ENCODE data around the gene MRPS27. TPM values are rescaled to one million over a fixed set of nuclear protein-coding genes. Genes with fewer than 3 reads are reported as not detected.

The MRPS27 gene
- total and polyA plus RNA-seq, 4 donors, result 17.6 to 38.7 (median 34.9) TPM

DNA sequence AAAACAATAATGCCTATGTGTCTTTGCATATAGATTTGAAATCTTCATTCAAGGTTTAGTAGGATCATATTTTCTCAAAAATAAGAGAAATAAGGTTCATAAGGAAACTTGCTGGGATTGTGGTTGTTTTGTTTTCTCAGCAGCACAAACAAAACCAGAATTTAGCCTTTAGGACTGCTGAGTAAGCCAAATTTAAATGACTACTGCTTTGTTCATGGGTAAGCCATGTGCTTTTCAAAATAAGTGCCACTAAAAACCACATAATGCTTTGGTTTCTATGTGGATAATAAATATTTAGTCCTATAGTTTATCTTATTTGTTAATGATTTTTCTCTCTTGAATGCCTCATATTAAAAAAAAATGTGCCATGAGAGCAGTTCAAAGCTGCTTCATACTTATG is 38.9 kb upstream of the MRPS27 start (continued):
- no peak for TF ChIP-seq ZBTB33 (IDR thresholded peaks at IDR 0.05)
- TF ChIP-seq NR2F2 (IDR thresholded peaks at IDR 0.05), result no peak

- no peaks in the 10 kb centered on the region for H3K4me1 ChIP-seq (ENCODE audit: control insufficient read depth in 4 of 4, insufficient read depth in 4 of 4, low read length in 3 of 4)
- no peak overlapping the region for H3K4me3 ChIP-seq (ENCODE audit: low read depth in 1 of 3, low read length in 3 of 3)
- no peak for DNase-seq (ENCODE audit: low spot score)
- H3K27me3 ChIP-seq (ENCODE audit: control insufficient read depth in 4 of 4, insufficient read depth in 4 of 4, low read length in 3 of 4), result no peaks in the 10 kb centered on the region
- H3K27ac ChIP-seq (ENCODE audit: low read depth in 1 of 2, low read length in 2 of 2), result no peak overlapping the region
- no peaks in the 10 kb centered on the region for H3K9me3 ChIP-seq (ENCODE audit: control insufficient read depth in 4 of 4, low read length in 3 of 4)
- TF ChIP-seq FOXA2 (IDR thresholded peaks at IDR 0.05), result no peak
- TF ChIP-seq HNF4G (IDR thresholded peaks at IDR 0.05), result no peak
- no peak for TF ChIP-seq JUND (IDR thresholded peaks at IDR 0.05)
- 89% methylated on average over 1 of the region's 1 CpG for WGBS
- H3K9ac ChIP-seq (ENCODE audit: low read depth in 1 of 2, low read length in 2 of 2), result no peak overlapping the region
- H3K36me3 ChIP-seq (ENCODE audit: control insufficient read depth in 4 of 4, insufficient read depth in 3 of 4, low read depth in 1 of 4, low read length in 3 of 4), result peaks cover 4 to 27% (median 10%) of the 10 kb centered on the region in 4 donors
Observed at GRCh38 chr5:72356361-72356760, 36.3 kb upstream of the MRPS27 start.

- no peak overlapping the region for H3K4me3 ChIP-seq (ENCODE audit: low read depth in 1 of 3, low read length in 3 of 3)
- no peak overlapping the region for H3K9ac ChIP-seq (ENCODE audit: low read depth in 1 of 2, low read length in 2 of 2)
- 86% methylated on average over 5 of the region's 5 CpGs for WGBS
Observed at GRCh38 chr5:72355706-72356299, 35.8 kb upstream of the MRPS27 start.

GRCh38 chr5:72353046-72353445 is 33.0 kb upstream of the MRPS27 start:
- Histone ChIP-seq H3K27me3 (ENCODE audit: control insufficient read depth in 4 of 4, insufficient read depth in 4 of 4, low read length in 3 of 4) (no peaks in the 10 kb centered on the region), H3K9me3 (ENCODE audit: control insufficient read depth in 4 of 4, low read length in 3 of 4) (no peaks in the 10 kb centered on the region), H3K36me3 (ENCODE audit: control insufficient read depth in 4 of 4, insufficient read depth in 3 of 4, low read depth in 1 of 4, low read length in 3 of 4) (peaks cover 0 to under 1% (median 0%) of the 10 kb centered on the region in 4 donors), H3K9ac (ENCODE audit: low read depth in 1 of 2, low read length in 2 of 2) (no peak overlapping the region), H3K4me1 (ENCODE audit: control insufficient read depth in 4 of 4, insufficient read depth in 4 of 4, low read length in 3 of 4) (no peaks in the 10 kb centered on the region), H3K27ac (ENCODE audit: low read depth in 1 of 2, low read length in 2 of 2) (no peak overlapping the region), H3K4me3 (ENCODE audit: low read depth in 1 of 3, low read length in 3 of 3) (no peak overlapping the region)
- DNase-seq (ENCODE audit: low spot score), result no peak
- no peak for TF ChIP-seq GABPA (IDR thresholded peaks at IDR 0.05 in 1 of 2, conservative IDR thresholded peaks at IDR 0.05 in 1 of 2)

More at GRCh38 chr5:72355706-72356299, 35.8 kb upstream of the MRPS27 start:
- Histone ChIP-seq H3K27me3 (ENCODE audit: control insufficient read depth in 4 of 4, insufficient read depth in 4 of 4, low read length in 3 of 4) (no peaks in the 10 kb centered on the region), H3K9me3 (ENCODE audit: control insufficient read depth in 4 of 4, low read length in 3 of 4) (no peaks in the 10 kb centered on the region), H3K27ac (ENCODE audit: low read depth in 1 of 2, low read length in 2 of 2) (no peak overlapping the region), H3K4me1 (ENCODE audit: control insufficient read depth in 4 of 4, insufficient read depth in 4 of 4, low read length in 3 of 4) (no peaks in the 10 kb centered on the region), H3K36me3 (ENCODE audit: control insufficient read depth in 4 of 4, insufficient read depth in 3 of 4, low read depth in 1 of 4, low read length in 3 of 4) (peaks cover 0 to 21% (median 10%) of the 10 kb centered on the region in 4 donors)
- no peak for DNase-seq (ENCODE audit: low spot score)
- TF ChIP-seq FOXA2 (IDR thresholded peaks at IDR 0.05) (no peak), ZBTB33 (IDR thresholded peaks at IDR 0.05) (no peak), RAD21 (IDR thresholded peaks at IDR 0.05) (peak; percentile 54 to 58)

Data from liver (tissue), 9 donors.